ENCODE data around the gene XRN1. TPM values are rescaled to one million over a fixed set of nuclear protein-coding genes. Genes with fewer than 3 reads are reported as not detected.
"Not testable (repeated sequence)": the region's sequence is repeated elsewhere in the genome, so short reads cannot be mapped to it uniquely, and the experiment has no call there.

Gene XRN1
- total and polyA plus RNA-seq, 5 donors, result 4.6 to 27.5 (median 22.6) TPM

DNA sequence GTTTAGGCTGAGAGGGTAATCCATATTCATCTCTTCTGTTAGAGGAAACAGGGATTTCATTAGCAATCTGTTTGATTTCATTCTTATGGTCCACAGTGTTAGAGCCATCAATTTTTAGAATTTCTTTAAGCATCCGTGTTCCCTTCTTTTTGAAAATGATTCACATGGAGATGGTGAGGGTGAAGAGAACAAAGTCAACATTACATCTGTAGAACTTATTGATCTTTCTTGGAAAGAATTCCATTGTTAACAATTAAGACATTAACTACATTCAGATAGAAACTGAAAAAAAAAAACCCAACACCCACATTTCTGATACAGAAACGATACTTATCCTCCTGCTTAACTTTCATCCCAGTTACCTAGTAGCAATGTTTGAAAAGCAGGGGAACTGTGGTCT lies 115.4 kb downstream of the XRN1 start:
- Histone ChIP-seq H3K4me3 (ENCODE audit: low read length) (no peak overlapping the region), H3K9me3 (ENCODE audit: control insufficient read depth, low read length) (no peaks in the 10 kb centered on the region), H3K27ac (ENCODE audit: low read length) (no peak overlapping the region), H3K4me1 (ENCODE audit: control insufficient read depth, insufficient read depth, low read length) (no peaks in the 10 kb centered on the region), H3K27me3 (ENCODE audit: control insufficient read depth, insufficient read depth) (no peaks in the 10 kb centered on the region)
- WGBS, result 92% methylated on average over 2 of the region's 2 CpGs
- intact Hi-C loops (cut with DNase I), result no loop called here
- no peak for ATAC-seq
- DNase-seq, result no peak

DNA sequence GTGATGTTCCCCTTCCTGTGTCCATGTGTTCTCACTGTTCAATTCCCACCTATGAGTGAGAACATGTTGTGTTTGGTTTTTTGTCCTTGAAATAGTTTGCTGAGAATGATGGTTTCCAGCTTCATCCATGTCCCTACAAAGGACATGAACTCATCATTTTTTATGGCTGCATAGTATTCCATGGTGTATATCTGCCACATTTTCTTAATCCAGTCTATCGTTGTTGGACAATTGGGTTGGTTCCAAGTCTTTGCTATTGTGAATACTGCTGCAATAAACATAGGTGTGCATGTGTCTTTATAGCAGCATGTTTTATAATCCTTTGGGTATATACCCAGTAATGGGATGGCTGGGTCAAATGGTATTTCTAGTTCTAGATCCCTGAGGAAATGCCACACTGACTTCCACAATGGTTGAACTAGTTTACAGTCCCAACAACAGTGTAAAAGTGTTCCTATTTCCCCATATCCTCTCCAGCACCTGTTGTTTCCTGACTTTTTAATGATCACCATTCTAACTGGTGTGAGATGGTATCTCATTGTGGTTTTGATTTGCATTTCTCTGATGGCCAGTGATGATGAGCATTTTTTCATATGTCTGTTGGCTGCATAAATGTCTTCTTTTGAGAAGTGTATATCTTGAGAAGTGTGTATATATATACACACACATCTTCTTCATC lies 123.4 kb downstream of the XRN1 start:
- ATAC-seq; H3K9me3 ChIP-seq (ENCODE audit: control insufficient read depth, low read length); DNase-seq; H3K27me3 ChIP-seq (ENCODE audit: control insufficient read depth, insufficient read depth); H3K27ac ChIP-seq (ENCODE audit: low read length); intact Hi-C loops (cut with DNase I); H3K4me1 ChIP-seq (ENCODE audit: control insufficient read depth, insufficient read depth, low read length); H3K4me3 ChIP-seq (ENCODE audit: low read length): not testable (repeated sequence)
- 98% methylated on average over 1 of the region's 1 CpG for whole genome bisulfite sequencing

DNA sequence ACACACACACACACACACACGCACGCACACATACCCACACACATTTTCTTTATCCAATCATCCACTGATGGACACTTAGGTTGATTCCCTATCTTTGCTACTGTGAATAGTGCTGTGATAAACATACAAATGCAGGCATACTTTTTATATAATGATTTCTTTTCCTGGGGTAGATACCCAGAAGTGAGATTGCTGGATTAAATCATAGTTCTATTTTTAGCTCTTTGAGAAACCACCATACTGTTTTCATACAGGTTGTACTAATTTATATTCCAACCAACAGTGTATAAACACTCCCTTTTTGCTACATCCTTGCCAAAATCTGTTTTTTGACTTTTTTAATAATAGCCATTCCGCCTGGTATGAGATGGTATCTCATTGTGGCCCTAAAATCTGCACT lies 127.9 kb downstream of the XRN1 start:
- Histone ChIP-seq H3K4me1 (ENCODE audit: control insufficient read depth, insufficient read depth, low read length) (no peaks in the 10 kb centered on the region), H3K4me3 (ENCODE audit: low read length) (no peak overlapping the region), H3K27ac (ENCODE audit: low read length) (no peak overlapping the region), H3K9me3 (ENCODE audit: control insufficient read depth, low read length) (no peaks in the 10 kb centered on the region), H3K27me3 (ENCODE audit: control insufficient read depth, insufficient read depth) (no peaks in the 10 kb centered on the region)
- ATAC-seq (no peak), DNase-seq (no peak)
- intact Hi-C loops (cut with DNase I), result no loop called here
- WGBS, result 96% methylated on average over 3 of the region's 3 CpGs

DNA sequence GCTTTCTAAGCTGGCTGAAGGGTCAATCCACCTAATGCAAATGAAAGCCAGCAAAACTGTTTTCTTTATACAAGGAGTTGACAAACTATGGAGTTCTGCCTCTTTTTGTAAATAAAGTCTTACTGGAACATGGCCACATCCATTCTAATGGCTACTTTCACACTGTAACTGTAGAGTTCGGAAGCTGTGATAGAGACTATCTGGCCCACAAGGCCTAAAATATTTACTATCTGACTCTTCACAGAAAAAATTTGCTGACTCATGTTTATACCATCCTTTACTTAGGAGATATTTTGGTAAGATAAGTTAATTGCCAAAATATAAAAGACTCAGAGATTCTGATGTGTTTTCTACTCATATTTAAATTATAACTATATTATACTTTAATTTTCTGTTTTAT lies 128.7 kb downstream of the XRN1 start:
- Histone ChIP-seq H3K27me3 (ENCODE audit: control insufficient read depth, insufficient read depth) (no peaks in the 10 kb centered on the region), H3K9me3 (ENCODE audit: control insufficient read depth, low read length) (no peaks in the 10 kb centered on the region), H3K4me1 (ENCODE audit: control insufficient read depth, insufficient read depth, low read length) (no peaks in the 10 kb centered on the region), H3K27ac (ENCODE audit: low read length) (no peak overlapping the region), H3K4me3 (ENCODE audit: low read length) (no peak overlapping the region)
- ATAC-seq (no peak), DNase-seq (no peak)
- intact Hi-C loops (cut with DNase I), result no loop called here
- whole genome bisulfite sequencing, result 83% methylated on average over 1 of the region's 1 CpG

DNA sequence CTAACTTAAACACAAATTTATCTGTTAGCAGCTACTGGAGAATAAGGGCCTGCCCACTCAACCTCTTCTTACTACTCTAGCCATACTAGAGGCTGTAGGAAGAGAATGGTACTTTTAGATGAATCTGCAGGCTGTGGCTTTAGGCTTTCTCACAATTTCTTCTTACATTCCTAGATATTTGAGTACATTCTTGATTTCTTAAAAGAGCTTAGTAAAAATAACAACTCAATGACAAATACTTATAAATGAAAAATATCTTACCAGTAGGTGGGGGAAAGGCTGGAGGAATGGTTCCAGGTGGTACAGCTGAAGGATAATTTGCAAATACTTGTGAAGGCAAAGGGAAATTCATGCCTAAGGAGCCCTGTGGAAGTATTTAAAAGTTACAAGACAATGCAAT lies 129.5 kb downstream of the XRN1 start:
- H3K4me1 ChIP-seq (ENCODE audit: control insufficient read depth, insufficient read depth, low read length), result no peaks in the 10 kb centered on the region
- no peak for DNase-seq
- no peak overlapping the region for H3K4me3 ChIP-seq (ENCODE audit: low read length)
- H3K27ac ChIP-seq (ENCODE audit: low read length), result no peak overlapping the region
- intact Hi-C loops (cut with DNase I), result no loop called here
- H3K27me3 ChIP-seq (ENCODE audit: control insufficient read depth, insufficient read depth), result no peaks in the 10 kb centered on the region
- no peak for ATAC-seq
- H3K9me3 ChIP-seq (ENCODE audit: control insufficient read depth, low read length), result no peaks in the 10 kb centered on the region

DNA sequence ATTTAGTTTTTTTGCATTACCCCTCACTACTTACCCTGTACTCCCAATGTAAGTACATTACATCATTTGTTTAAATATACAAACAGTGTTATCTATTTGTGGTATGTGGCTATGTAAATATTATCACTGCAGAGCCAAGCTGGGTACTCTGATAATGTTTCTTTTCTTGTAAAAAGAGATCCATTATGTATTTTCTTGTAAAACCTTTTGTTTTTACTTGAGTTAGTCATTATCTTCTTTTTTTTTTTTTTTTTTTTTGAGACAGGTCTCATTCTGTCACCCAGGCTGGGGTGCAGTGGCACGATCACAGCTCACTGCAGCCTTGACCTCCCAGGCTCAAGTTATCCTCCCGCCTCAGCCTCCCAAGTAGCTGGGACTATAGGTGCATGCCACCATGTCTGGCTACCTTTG lies 131.9 kb downstream of the XRN1 start:
- H3K4me1 ChIP-seq (ENCODE audit: control insufficient read depth, insufficient read depth, low read length); DNase-seq; H3K4me3 ChIP-seq (ENCODE audit: low read length); H3K27me3 ChIP-seq (ENCODE audit: control insufficient read depth, insufficient read depth); intact Hi-C loops (cut with DNase I); H3K9me3 ChIP-seq (ENCODE audit: control insufficient read depth, low read length); ATAC-seq; H3K27ac ChIP-seq (ENCODE audit: low read length): not testable (repeated sequence)
- 97% methylated on average over 2 of the region's 2 CpGs for WGBS

DNA sequence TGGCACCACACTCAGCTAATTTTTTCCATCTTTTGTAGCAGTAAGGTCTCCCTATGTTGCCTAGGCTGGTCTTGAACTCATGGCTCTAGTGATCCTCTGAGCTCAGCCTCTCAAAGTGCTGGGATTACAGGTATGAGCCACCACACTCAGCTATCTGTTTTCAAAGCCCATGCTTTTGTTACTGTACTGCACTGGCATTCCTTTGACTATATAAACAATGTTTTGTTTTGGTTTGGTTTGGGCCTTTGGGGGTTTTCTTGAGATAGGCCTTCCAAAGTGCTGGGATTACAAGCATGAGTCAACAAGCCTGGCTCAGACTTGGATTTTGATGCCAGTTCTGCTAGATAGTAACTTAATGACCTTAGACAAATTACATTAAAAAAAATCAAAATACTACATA lies 132.8 kb downstream of the XRN1 start:
- DNase-seq (no peak), ATAC-seq (no peak)
- intact Hi-C loops (cut with DNase I), result no loop called here
- no peaks in the 10 kb centered on the region for H3K27me3 ChIP-seq (ENCODE audit: control insufficient read depth, insufficient read depth)
- no peaks in the 10 kb centered on the region for H3K9me3 ChIP-seq (ENCODE audit: control insufficient read depth, low read length)
- H3K4me3 ChIP-seq (ENCODE audit: low read length), result no peak overlapping the region
- H3K27ac ChIP-seq (ENCODE audit: low read length), result no peak overlapping the region
- H3K4me1 ChIP-seq (ENCODE audit: control insufficient read depth, insufficient read depth, low read length), result no peaks in the 10 kb centered on the region

DNA sequence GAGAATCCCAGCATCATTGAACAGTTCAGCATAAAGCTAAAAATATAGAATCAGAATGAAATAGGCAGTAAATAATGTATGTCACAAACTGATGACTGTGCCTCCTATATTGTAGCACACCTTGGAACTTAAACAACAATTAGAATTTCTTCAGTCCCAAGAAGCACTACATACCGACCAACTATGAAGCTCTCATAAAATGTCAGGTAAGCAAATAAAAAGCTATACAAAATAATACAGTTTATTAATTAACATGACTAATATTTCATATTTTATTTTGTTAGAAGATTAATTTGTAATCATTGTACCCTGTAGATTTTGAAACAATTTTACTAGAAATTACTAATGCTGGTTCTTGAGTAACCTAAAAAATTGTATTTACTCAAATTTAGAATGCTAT lies 137.4 kb downstream of the XRN1 start:
- Histone ChIP-seq H3K4me1 (ENCODE audit: control insufficient read depth, insufficient read depth, low read length) (no peaks in the 10 kb centered on the region), H3K9me3 (ENCODE audit: control insufficient read depth, low read length) (no peaks in the 10 kb centered on the region), H3K27ac (ENCODE audit: low read length) (no peak overlapping the region), H3K4me3 (ENCODE audit: low read length) (no peak overlapping the region), H3K27me3 (ENCODE audit: control insufficient read depth, insufficient read depth) (no peaks in the 10 kb centered on the region)
- WGBS, result 94% methylated on average over 1 of the region's 1 CpG
- intact Hi-C loops (cut with DNase I), result no loop called here
- no peak for ATAC-seq
- no peak for DNase-seq

DNA sequence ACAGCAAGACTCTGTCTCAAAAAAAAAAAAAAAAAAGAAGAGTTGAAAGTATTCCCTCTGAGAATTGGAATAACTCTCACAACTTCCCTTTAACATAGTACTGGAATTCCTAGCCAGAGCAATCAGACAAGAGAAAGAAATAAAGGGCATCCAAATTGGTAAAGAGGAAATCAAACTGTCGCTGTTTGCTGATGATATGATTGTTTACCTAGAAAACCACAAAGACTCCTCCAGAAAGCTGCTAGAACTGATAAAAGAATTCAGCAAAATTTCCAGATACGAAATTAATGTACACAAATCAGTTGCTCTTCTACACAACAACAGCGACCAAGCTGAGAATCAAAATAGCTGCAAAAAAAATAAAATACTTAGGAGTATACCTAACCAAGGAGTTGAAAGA lies 145.0 kb downstream of the XRN1 start:
- H3K4me3 ChIP-seq (ENCODE audit: low read length); H3K27me3 ChIP-seq (ENCODE audit: control insufficient read depth, insufficient read depth); H3K27ac ChIP-seq (ENCODE audit: low read length); H3K9me3 ChIP-seq (ENCODE audit: control insufficient read depth, low read length); ATAC-seq; H3K4me1 ChIP-seq (ENCODE audit: control insufficient read depth, insufficient read depth, low read length); intact Hi-C loops (cut with DNase I); DNase-seq: not testable (repeated sequence)
- WGBS, result 95% methylated on average over 3 of the region's 3 CpGs

DNA sequence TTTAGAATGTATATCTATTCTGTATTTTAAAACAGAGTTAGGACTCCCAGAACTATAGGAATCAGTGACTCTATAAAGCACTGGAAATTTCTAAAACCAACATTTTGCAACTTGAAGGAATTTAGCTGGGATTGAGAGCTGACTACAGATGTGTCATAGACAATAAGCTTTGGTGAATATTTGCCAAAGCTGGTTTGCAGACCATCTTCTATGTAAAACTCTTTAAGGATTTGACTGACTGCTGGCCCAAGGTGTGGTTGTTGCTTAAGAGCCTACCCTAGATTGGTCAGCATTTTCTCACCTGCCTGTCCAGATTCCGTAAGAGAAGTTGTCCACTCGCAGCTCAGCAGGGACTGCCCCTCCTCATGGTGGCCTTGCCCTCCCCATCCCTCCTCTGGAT lies 149.2 kb downstream of the XRN1 start:
- intact Hi-C loops (cut with DNase I), result no loop called here
- Histone ChIP-seq H3K27ac (ENCODE audit: low read length) (no peak overlapping the region), H3K9me3 (ENCODE audit: control insufficient read depth, low read length) (no peaks in the 10 kb centered on the region), H3K4me3 (ENCODE audit: low read length) (no peak overlapping the region), H3K4me1 (ENCODE audit: control insufficient read depth, insufficient read depth, low read length) (no peaks in the 10 kb centered on the region), H3K27me3 (ENCODE audit: control insufficient read depth, insufficient read depth) (no peaks in the 10 kb centered on the region)
- WGBS, result 89% methylated on average over 2 of the region's 2 CpGs
- ATAC-seq, result no peak
- DNase-seq, result no peak

DNA sequence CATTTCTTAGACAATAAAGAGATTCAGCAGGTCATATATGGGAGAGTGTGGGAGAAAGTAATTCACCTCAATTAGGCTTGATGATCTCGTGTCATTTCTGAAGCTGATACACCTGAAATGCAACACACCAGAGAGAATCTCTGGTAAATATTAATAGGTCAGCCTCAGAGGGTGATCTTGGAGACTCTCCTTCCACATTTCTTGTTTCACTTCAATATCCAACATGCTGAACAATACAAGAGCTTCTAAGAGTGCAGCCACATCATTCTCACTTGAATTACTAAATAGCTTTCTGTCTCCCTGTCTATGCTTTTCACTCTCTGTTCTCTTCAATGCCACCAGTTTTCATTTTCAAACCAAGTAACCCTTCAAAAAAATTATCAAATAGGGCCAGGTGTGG lies 151.3 kb downstream of the XRN1 start:
- no peak for ATAC-seq
- H3K27me3 ChIP-seq (ENCODE audit: control insufficient read depth, insufficient read depth), result no peaks in the 10 kb centered on the region
- 90% methylated on average over 1 of the region's 1 CpG for WGBS
- H3K4me1 ChIP-seq (ENCODE audit: control insufficient read depth, insufficient read depth, low read length), result no peaks in the 10 kb centered on the region
- H3K4me3 ChIP-seq (ENCODE audit: low read length), result no peak overlapping the region
- intact Hi-C loops (cut with DNase I), result no loop called here
- no peak for DNase-seq
- no peaks in the 10 kb centered on the region for H3K9me3 ChIP-seq (ENCODE audit: control insufficient read depth, low read length)
- H3K27ac ChIP-seq (ENCODE audit: low read length), result no peak overlapping the region
